Omental fat pad (tissue), 4 donors: ENCODE measurements around the gene ANKFN1. TPM values are rescaled to one million over a fixed set of nuclear protein-coding genes. Genes with fewer than 3 reads are reported as not detected.

Source experiments
- ATAC-seq: fragments of 150-250 bp; one replicate; pipeline ENCODE4 v1.9.1; 2016; ENCODE audit warnings: mild to moderate bottlenecking, moderate library complexity; ENCODE audit not compliant: low FRiP score
- DNase-seq: peaks from one replicate; pipeline ENCODE4 v3.0.0-alpha.2; 2019; ENCODE audit warnings: low spot score
- total RNA-seq, 4 donors: library from RNA; depleted of rRNA; stranded (reverse); fragments of >200 nt; gene quantifications; one replicate each; pipeline ENCODE4 v1.1.0, GENCODE V29; 2016
- TF ChIP-seq, protein P1 (sequence below), 3 donors: fragments of 450-650 bp; IDR thresholded peaks; one replicate each; pipeline ENCODE4 v1.5.1; 2016 to 2017; ENCODE audit warnings: antibody characterized with exemption in 3 of 3, mild to moderate bottlenecking in 3 of 3, moderate library complexity in 2 of 3

The ANKFN1 gene, protein sequence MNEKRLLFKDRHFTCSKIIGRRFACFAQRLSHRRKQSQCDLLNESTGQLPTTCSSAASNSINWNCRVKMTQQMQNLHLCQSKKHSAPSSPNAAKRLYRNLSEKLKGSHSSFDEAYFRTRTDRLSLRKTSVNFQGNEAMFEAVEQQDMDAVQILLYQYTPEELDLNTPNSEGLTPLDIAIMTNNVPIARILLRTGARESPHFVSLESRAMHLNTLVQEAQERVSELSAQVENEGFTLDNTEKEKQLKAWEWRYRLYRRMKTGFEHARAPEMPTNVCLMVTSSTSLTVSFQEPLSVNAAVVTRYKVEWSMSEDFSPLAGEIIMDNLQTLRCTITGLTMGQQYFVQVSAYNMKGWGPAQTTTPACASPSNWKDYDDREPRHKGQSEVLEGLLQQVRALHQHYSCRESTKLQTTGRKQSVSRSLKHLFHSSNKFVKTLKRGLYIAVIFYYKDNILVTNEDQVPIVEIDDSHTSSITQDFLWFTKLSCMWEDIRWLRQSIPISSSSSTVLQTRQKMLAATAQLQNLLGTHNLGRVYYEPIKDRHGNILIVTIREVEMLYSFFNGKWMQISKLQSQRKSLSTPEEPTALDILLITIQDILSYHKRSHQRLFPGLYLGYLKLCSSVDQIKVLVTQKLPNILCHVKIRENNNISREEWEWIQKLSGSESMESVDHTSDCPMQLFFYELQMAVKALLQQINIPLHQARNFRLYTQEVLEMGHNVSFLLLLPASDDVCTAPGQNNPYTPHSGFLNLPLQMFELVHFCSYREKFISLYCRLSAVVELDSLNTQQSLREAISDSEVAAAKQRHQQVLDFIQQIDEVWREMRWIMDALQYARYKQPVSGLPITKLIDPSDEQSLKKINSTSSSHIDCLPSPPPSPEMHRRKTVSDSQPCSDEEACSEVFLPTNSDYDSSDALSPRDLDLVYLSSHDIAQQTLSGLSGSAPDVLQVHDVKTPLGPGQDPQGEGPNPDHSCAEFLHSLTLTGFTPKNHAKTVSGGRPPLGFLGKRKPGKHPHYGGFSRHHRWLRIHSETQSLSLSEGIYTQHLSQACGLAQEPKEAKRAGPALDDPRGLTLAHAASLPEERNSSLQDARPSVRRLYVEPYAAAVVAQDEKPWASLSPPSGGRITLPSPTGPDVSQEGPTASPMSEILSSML
- 1 to 10 TPM; 1.7 to 3.0 (median 2.2) TPM for total RNA-seq

DNA sequence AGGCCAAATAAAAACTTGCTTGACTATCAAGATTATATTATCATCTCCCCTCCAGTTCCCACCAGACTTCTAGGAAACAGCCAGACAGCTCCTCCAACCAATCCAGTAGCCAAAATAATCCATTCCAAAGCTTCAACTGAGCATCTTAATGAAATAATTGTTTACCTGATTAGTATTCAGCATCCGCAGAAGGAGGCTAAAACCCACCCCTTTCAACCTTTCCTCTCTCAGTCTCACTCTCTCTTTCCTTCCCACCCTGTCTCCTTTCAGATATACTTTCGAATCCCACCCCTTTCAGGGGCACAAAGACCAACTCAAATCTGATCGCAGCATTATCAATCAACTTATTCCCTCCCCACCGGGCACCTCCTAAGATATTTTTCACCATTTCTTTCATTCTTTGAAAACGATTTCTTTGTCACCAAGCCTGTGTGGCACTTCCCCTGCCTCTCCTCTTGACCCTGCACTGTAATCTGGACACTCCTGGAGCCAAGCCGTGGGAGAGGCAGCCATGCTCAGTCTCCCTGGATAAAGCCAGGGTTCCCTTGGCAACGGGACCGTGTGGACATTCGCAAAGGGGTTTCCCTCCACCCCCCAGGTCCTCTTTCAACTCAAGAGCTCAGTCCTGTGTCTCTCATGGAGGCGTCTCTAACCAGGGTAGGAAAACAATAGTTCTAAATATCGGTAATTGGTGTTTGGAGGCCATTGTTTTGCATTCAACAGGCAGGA, at the start of gene ANKFN1:
Gene ANKFN1 (plus strand): TSS at position 602 of the 729 bp plus-strand sequence. CDS start 59,193 bp downstream, outside the sequence.
- no peak for ATAC-seq
- no peak for DNase-seq
- TF ChIP-seq, protein P1, sequence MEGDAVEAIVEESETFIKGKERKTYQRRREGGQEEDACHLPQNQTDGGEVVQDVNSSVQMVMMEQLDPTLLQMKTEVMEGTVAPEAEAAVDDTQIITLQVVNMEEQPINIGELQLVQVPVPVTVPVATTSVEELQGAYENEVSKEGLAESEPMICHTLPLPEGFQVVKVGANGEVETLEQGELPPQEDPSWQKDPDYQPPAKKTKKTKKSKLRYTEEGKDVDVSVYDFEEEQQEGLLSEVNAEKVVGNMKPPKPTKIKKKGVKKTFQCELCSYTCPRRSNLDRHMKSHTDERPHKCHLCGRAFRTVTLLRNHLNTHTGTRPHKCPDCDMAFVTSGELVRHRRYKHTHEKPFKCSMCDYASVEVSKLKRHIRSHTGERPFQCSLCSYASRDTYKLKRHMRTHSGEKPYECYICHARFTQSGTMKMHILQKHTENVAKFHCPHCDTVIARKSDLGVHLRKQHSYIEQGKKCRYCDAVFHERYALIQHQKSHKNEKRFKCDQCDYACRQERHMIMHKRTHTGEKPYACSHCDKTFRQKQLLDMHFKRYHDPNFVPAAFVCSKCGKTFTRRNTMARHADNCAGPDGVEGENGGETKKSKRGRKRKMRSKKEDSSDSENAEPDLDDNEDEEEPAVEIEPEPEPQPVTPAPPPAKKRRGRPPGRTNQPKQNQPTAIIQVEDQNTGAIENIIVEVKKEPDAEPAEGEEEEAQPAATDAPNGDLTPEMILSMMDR (IDR thresholded peaks at IDR 0.05) = no peak

DNA sequence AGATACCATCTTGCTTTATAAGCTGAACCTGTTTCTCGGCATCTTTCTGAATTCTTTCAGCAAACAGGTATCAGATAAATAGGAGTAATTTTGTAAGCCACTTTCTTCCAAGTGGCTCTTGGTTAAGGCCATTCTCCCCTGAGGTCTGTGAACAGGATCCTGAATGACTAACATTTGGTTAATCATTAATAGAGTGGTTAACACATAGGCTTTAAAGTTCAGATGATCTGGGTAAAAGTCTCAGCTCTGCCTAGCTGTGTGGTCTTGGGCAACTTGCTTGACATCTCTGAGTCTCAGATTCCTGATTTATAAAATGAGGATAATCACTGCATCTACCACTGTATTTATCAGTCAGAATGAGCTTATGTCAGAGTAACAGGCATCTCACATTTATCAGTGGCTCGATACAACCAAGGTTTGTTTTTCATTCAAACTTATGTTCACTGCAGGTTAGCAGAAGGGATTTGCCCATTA, 44.4 kb upstream of the ANKFN1 start:
- no peak for ATAC-seq
- no peak for DNase-seq
- TF ChIP-seq, protein P1 (IDR thresholded peaks at IDR 0.05) = no peak

DNA sequence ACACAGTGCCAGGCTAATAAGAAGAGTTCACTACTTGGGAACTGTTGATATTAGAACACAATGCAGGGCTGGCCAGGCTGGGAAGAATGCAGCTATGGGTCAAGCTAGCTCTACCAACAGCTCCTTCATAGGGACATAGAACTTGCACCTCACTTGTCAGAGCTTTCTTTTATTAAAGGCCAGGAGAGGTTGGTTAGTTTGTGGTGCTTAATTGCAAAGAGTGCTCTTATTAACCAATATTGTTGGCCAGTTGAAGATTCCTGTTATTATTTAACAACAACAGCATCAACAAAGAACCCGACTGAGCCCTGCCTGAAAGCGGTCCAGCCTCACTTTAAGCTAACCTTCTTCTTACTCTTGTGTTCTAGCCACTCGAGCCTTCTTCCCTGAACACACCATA, 43.4 kb upstream of the ANKFN1 start:
- ATAC-seq = no peak
- TF ChIP-seq, protein P1 (IDR thresholded peaks at IDR 0.05) = no peak

DNA sequence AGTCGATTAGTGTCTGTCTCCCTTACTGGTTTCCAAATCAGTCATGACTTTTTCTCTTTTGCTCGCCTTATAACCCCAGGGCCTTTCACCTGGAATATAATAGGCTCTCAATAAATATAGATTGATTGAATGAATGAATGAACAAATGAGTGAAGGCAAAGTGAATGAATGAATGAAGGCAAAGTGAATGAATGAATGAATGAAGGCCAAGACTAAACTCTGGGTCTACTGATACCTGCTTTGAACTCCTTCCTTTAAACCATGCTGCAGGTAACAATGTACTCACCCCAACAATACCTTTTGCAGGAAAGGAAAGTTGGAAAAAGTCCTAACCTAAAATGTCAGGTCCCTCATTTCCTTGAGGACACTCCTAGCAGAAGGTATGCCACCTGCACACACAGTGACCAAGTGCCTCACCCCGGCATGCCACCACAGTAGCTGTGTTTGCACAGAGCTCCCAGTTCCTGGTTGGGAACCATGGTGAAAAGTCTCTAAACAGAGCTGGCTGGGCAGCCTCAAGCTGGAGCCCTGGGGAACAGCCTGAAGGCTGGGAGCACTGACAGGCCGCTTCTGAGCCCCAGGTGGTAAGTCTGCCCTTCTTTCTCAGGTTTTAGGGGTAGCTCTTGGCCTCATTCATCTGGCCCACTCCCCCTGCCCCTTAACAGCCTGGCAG, 42.7 kb upstream of the ANKFN1 start:
- ATAC-seq = no peak
- no peak for DNase-seq

More for the DNA sequence above, 43.4 kb upstream of the ANKFN1 start:
- DNase-seq = no peak

DNA sequence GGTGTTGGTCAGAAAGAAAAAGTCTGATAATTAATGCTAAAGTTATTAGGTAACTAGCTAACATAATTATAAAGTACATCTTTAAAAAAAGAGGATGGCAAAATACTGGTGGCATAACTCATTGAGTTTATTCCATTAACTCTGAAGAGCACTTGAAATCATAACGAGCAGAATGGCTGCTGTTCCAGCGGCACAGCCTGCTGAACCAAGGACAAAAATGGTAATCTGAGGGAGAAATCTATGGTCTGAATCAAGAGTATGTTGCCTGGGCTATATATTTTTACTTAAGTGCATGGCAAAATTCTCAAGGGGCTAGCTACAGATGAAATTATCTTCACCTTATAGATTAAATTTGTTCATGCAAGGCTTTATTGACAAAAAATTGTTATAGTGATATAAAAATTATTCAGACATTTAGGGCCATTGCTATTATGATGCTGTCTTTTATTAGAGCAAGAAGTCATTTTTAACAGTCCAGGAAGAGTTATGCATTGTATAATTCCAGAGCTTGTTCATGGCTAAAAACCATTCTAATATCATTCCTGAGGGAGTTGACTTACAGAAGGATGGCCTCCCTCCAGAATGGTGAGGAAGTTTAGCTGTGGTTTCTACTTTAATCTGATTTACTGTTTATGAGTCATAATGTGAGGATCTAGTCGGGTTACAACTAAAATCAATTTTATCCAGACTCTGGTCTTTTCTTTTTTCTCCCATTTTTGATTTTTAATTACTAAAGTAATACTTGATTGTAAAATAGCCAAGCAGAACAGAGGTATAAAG, 41.4 kb upstream of the ANKFN1 start:
- ATAC-seq (no peak), DNase-seq (no peak)
- TF ChIP-seq, protein P1 (IDR thresholded peaks at IDR 0.05) = no peak

More for the DNA sequence above, 42.7 kb upstream of the ANKFN1 start:
- TF ChIP-seq, protein P1 (IDR thresholded peaks at IDR 0.05) = no peak
